Glutamatergic neuron (in vitro differentiated cells): Measurements from ENCODE around the gene CASK. TPM values are rescaled to one million over a fixed set of nuclear protein-coding genes. Genes with fewer than 3 reads are reported as not detected.

Experiments
- DNase-seq: peaks from one replicate; pipeline ENCODE4 v3.0.0; 2022
- H3K27ac Mint-ChIP-seq: one replicate; pipeline ENCODE4 v1.8.0; 2020; ENCODE audit warnings: mild to moderate bottlenecking, mixed read lengths, inconsistent platforms; ENCODE audit not compliant: unreplicated experiment
- H3K27me3 Mint-ChIP-seq: one replicate; pipeline ENCODE4 v1.8.0; 2020; ENCODE audit warnings: mild to moderate bottlenecking, moderate library complexity, mixed read lengths, inconsistent platforms; ENCODE audit not compliant: unreplicated experiment
- H3K36me3 Mint-ChIP-seq: one replicate; pipeline ENCODE4 v1.8.0; 2020; ENCODE audit warnings: mild to moderate bottlenecking, mixed read lengths, inconsistent platforms; ENCODE audit not compliant: unreplicated experiment
- H3K4me1 Mint-ChIP-seq: one replicate; pipeline ENCODE4 v1.8.0; 2020; ENCODE audit warnings: mild to moderate bottlenecking, low read depth, mixed read lengths, inconsistent platforms; ENCODE audit not compliant: unreplicated experiment
- H3K4me3 Mint-ChIP-seq: one replicate; pipeline ENCODE4 v1.8.0; 2020; ENCODE audit warnings: mild to moderate bottlenecking, mixed read lengths, inconsistent platforms; ENCODE audit not compliant: unreplicated experiment
- H3K9me3 Mint-ChIP-seq: one replicate; pipeline ENCODE4 v1.8.0; 2020; ENCODE audit warnings: mild to moderate bottlenecking, moderate library complexity, mixed read lengths, inconsistent platforms; ENCODE audit not compliant: unreplicated experiment
- total RNA-seq: library from RNA; stranded (reverse); fragmentation: NEBNext Ultra II Directional; extraction: Animal tissue kit (Norgen Biotek cat#: 25700); gene quantifications from one replicate; pipeline ENCODE4 v1.2.1, GENCODE V29; 2021; ENCODE audit not compliant: unreplicated experiment
- TF ChIP-seq, protein P1 (sequence below): fragments of 200-600 bp; sonication (generic); IDR thresholded peaks from one replicate; pipeline ENCODE4 v1.5.0; 2021; ENCODE audit not compliant: partially characterized antibody, unreplicated experiment

The CASK gene
- total RNA-seq, 1 donor from 2014 or later = 173 TPM

DNA sequence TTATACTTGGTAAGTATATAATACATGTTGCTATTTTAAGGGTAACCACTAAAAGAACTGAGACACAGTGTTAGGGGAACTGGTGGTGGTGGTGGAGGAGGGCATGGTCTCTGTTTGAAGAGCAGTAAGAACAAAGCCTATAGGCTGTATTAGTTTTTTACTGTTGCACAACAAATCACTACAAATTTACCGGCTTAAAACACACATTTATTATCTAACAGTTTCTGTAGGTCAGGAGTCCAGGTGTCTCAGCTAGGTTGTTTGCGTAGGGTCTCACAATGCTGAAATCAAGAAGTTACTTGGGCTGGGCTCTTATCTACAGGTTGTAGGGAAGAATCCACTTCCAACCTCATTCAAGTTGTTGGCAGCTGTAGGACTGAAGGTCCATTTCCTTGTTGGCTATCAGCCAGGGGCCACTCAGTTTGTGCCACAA is 52.6 kb downstream of the CASK start:
- Mint-ChIP-seq H3K4me3 (no peak overlapping the region), H3K27me3 (peaks cover 2% of the 10 kb centered on the region), H3K36me3 (no peaks in the 10 kb centered on the region), H3K4me1 (peaks cover 4% of the 10 kb centered on the region), H3K27ac (no peak overlapping the region), H3K9me3 (peaks cover 2% of the 10 kb centered on the region)
- TF ChIP-seq, protein P1, sequence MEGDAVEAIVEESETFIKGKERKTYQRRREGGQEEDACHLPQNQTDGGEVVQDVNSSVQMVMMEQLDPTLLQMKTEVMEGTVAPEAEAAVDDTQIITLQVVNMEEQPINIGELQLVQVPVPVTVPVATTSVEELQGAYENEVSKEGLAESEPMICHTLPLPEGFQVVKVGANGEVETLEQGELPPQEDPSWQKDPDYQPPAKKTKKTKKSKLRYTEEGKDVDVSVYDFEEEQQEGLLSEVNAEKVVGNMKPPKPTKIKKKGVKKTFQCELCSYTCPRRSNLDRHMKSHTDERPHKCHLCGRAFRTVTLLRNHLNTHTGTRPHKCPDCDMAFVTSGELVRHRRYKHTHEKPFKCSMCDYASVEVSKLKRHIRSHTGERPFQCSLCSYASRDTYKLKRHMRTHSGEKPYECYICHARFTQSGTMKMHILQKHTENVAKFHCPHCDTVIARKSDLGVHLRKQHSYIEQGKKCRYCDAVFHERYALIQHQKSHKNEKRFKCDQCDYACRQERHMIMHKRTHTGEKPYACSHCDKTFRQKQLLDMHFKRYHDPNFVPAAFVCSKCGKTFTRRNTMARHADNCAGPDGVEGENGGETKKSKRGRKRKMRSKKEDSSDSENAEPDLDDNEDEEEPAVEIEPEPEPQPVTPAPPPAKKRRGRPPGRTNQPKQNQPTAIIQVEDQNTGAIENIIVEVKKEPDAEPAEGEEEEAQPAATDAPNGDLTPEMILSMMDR = no peak
- DNase-seq = no peak

GRCh38 chrX:41868392-41868977 is 54.9 kb downstream of the CASK start:
- TF ChIP-seq, protein P1 = no peak
- Mint-ChIP-seq H3K27me3 (peaks cover 2% of the 10 kb centered on the region), H3K4me1 (peaks cover 10% of the 10 kb centered on the region), H3K36me3 (no peaks in the 10 kb centered on the region), H3K4me3 (no peak overlapping the region), H3K9me3 (peaks cover 2% of the 10 kb centered on the region), H3K27ac (no peak overlapping the region)
- no peak for DNase-seq

DNA sequence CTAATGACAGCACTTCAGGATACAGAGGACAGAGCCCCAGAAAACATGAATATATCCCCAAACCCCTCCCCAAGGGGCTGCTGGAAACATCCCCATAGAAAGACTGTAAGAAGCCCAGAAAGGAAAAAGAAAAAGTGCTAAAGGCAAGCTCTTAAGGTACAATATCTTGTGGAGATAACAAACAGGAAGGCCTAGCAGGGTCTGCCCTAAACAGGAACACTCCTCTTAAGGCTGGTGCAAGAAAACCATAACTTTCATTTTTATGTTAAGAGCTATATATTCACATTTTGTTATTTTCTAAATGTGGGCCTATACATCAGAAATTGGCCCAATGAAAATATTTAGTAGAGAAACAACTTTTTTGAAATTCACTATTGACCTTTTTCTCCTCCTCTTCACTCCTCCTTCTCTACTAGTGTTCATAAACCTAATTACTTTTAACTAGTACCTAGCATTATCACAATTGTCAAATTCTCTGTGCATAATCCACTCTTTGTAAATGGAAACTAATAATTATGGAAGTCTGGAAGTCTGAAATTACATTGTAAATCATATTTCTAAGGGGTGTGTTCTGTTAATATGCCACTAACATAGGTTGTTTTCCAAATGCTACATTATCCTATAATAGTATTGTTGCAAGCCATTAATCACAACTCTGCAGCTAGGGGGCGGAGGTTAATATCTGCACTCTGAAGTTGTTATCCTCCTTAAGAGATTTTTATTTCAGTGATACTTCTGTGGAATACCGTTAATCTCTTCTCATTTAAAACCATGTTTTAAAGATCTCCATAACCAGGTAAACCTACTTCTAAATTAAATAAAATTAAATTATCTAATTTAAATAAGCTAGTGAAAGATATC is 59.8 kb downstream of the CASK start:
- H3K4me1 Mint-ChIP-seq = peaks cover 13% of the 10 kb centered on the region
- no peak for DNase-seq
- H3K4me3 Mint-ChIP-seq = no peak overlapping the region
- TF ChIP-seq, protein P1 = no peak
- peaks cover 2% of the 10 kb centered on the region for H3K9me3 Mint-ChIP-seq
- H3K36me3 Mint-ChIP-seq = no peaks in the 10 kb centered on the region
- H3K27me3 Mint-ChIP-seq = peaks cover 2% of the 10 kb centered on the region
- H3K27ac Mint-ChIP-seq = no peak overlapping the region

DNA sequence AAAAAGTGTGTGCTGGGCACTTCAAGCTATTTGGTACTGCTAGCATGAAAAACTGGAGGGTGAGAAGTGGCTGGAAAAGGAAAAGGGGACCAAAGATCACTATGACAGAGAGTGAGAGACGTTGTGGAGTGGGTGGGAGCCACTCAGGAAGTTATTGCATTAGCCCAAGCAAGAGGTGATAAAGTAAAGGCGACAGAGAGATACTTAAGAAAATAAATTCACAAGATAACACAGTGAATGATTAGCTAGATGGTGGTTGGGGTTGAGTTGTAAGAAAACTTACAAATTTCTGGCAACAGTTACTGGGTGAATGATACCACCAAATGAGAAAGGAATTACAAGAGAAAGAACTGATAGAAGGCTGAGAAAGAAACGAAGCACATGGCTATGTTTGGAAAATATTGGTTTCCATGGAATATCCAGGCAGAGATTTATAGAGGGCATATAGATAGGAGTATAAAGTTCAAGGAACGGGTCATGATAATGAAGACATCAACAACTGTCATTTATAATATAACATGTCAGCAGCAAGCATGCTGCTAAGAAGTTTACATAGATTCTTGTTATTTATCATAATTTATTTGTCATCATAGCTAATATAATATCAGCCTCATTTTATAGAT is 60.7 kb downstream of the CASK start:
- H3K9me3 Mint-ChIP-seq = peaks cover 2% of the 10 kb centered on the region
- no peak overlapping the region for H3K4me3 Mint-ChIP-seq
- H3K36me3 Mint-ChIP-seq = no peaks in the 10 kb centered on the region
- no peak for DNase-seq
- no peak overlapping the region for H3K27ac Mint-ChIP-seq
- H3K4me1 Mint-ChIP-seq = peaks cover 13% of the 10 kb centered on the region
- H3K27me3 Mint-ChIP-seq = peaks cover 2% of the 10 kb centered on the region
- TF ChIP-seq, protein P1 = no peak
